Esophagus muscularis mucosa (tissue), 4 donors: ENCODE measurements around the gene NDUFAF4. TPM values are rescaled to one million over a fixed set of nuclear protein-coding genes. Genes with fewer than 3 reads are reported as not detected.

Source experiments
- DNase-seq: peaks from one replicate; pipeline ENCODE4 v3.0.0-alpha.2; 2017; ENCODE audit errors: extremely low spot score
- H3K27ac ChIP-seq, 4 donors: fragments of 200-600 bp; sonication (generic); replicated peaks in 1 of 4; 1 replicate in 3 of 4; 2 replicates in 1 of 4; pipeline ENCODE4 v1.5.1; 2016 to 2019; ENCODE audit warnings: mild to moderate bottlenecking in 1 of 4
- H3K27me3 ChIP-seq, 4 donors: fragments of 200-600 bp; sonication (generic); one replicate each; pipeline versions ENCODE4 v1.5.1 to v1.6.0; 2016 to 2019
- H3K36me3 ChIP-seq, 4 donors: fragments of 200-600 bp; sonication (generic); one replicate each; pipeline ENCODE4 v1.5.1; 2016 to 2019
- H3K4me1 ChIP-seq, 4 donors: fragments of 200-600 bp; sonication (generic); one replicate each; pipeline ENCODE4 v1.5.1; 2016 to 2019
- H3K4me3 ChIP-seq, 4 donors: fragments of 200-600 bp; sonication (generic); 1 replicate in 2 of 4; 2 replicates in 2 of 4; pipeline ENCODE4 v1.5.1; 2016 to 2019; ENCODE audit warnings: mild to moderate bottlenecking in 4 of 4, moderate library complexity in 1 of 4
- H3K9me3 ChIP-seq, 4 donors: fragments of 200-600 bp; sonication (generic); 1 replicate in 3 of 4; 2 replicates in 1 of 4; pipeline ENCODE4 v1.5.1; 2016 to 2019
- CTCF ChIP-seq, 3 experiments: fragments of 200-600 bp in 2 of 3; fragments of 450-650 bp in 1 of 3; sonication (generic) in 2 of 3; IDR thresholded peaks; one replicate each; pipeline ENCODE4 v1.5.1; 2017 to 2019; ENCODE audit warnings: antibody characterized with exemption in 3 of 3, mild to moderate bottlenecking in 2 of 3, moderate library complexity in 1 of 3
- EP300 ChIP-seq: sonication (generic); formaldehyde crosslinking; IDR thresholded peaks from one replicate; pipeline ENCODE4 v1.6.1; 2017; ENCODE audit warnings: antibody characterized with exemption
- POLR2A ChIP-seq: fragments of 450-650 bp; IDR thresholded peaks from one replicate; pipeline ENCODE4 v1.6.1; 2017; ENCODE audit warnings: antibody characterized with exemption, moderate library complexity, mild to moderate bottlenecking, low read depth
- POLR2AphosphoS5 ChIP-seq, 2 donors: sonication (generic); formaldehyde crosslinking; IDR thresholded peaks; one replicate each; pipeline ENCODE4 v1.6.1; 2017; ENCODE audit warnings: antibody characterized with exemption in 2 of 2
- WGBS: methylation state at CpG from one replicate; pipeline ENCODE4 v1.1.5; 2018; 5-methylcytosine and 5-hydroxymethylcytosine counted together
- intact Hi-C: fragments of 100-400 bp; cut with DNase I; formaldehyde crosslinking; loops from one replicate; pipeline ENCODE4 v1.15.1; 2023
- total RNA-seq, 4 donors: library from RNA; depleted of rRNA; stranded (reverse); fragments of >200 nt; gene quantifications; one replicate each; pipeline versions ENCODE4 v1.1.0 to v1.2.1, GENCODE V29; 2016

Gene NDUFAF4
- total RNA-seq, 4 donors from 2014 or later = 26.1 to 36.2 (median 31.0) TPM

- peaks cover 0 to 5% (median 0%) of the 10 kb centered on the region in 4 donors for H3K27me3 ChIP-seq
- intact Hi-C loops = no loop called here
- TF ChIP-seq EP300 = no peak
- TF ChIP-seq POLR2A = no peak
- TF ChIP-seq POLR2AphosphoS5 (IDR thresholded peaks at IDR 0.05) = no peak
- no peak for TF ChIP-seq CTCF (IDR thresholded peaks at IDR 0.05)
- H3K27ac ChIP-seq = no peak overlapping the region
- H3K9me3 ChIP-seq = no peaks in the 10 kb centered on the region
- no peak for DNase-seq
- H3K4me1 ChIP-seq = peaks cover 0 to 12% (median 0%) of the 10 kb centered on the region in 4 donors
- no peaks in the 10 kb centered on the region for H3K36me3 ChIP-seq
- H3K4me3 ChIP-seq = no peak overlapping the region
Observed at GRCh38 chr6:96940322-96940721, 42.6 kb upstream of the NDUFAF4 start.

DNA sequence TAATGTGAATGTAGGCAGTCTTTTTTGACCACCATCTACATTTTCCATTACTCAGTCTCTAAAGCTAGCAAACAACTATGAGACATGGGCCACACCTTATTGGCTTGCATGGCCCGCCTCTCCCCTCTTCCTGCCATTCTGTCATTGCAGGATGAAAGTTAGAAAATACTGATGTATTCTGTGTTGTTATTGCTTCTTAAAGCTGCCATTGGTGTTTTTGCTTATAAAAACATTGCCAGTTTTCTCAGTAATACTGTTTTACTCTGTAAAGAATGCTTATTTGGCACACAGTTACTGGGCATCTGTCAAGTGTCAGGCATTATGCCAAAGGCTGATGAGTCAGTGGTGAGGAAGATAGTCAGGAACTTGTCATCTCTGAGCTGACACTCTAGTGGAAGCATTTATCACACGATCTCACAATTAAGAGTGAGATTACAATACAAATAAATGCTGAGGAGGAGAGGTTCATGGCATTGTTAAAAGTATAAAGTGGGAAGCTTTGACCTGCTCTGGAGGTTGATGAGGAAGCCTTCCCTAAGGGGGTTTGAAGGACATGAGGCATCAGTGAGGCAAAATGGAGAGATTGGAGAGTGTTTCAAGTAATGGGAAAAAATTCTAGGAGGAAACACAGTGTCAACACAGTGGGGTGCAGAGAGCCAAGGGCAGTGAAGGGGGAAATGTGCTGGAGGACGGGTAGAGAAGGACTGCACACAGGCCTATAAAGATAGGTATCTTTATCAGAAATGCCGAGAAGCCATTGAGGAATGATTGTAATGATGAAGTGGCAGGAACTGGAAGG lies 41.5 kb upstream of the NDUFAF4 start:
- no peak for DNase-seq

DNA sequence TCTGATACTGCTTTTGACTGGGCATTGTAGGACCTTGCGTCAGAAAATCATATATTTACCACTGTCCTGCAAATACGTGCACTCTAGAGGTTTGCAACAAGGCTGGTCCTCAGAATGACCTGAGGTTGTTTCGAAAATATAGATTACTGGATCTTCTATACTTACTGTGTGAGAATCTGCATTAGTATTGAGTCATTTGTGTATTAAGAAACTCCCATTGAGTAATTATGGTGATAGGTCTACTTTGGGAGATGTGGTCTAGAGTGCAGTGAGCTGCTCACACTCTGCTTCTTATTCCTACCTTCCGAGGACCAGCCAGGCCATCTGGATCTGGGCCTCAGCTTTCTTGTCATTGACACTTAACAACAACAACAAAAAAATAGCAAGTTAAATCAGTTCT lies 36.4 kb upstream of the NDUFAF4 start:
- DNase-seq = no peak
- intact Hi-C loops = no loop called here
- WGBS = 88% methylated on average over 4 of the region's 4 CpGs
- Histone ChIP-seq H3K4me3 (no peak overlapping the region), H3K27me3 (no peaks in the 10 kb centered on the region), H3K27ac (no peak overlapping the region), H3K36me3 (no peaks in the 10 kb centered on the region), H3K9me3 (no peaks in the 10 kb centered on the region), H3K4me1 (peaks cover 0 to 8% (median 0%) of the 10 kb centered on the region in 4 donors)
- TF ChIP-seq POLR2A (no peak), POLR2AphosphoS5 (IDR thresholded peaks at IDR 0.05) (no peak), CTCF (IDR thresholded peaks at IDR 0.05) (no peak), EP300 (no peak)

More for the DNA sequence above, 41.5 kb upstream of the NDUFAF4 start:
- no peak overlapping the region for H3K27ac ChIP-seq
- H3K9me3 ChIP-seq = no peaks in the 10 kb centered on the region
- peaks cover 0 to 5% (median 0%) of the 10 kb centered on the region in 4 donors for H3K27me3 ChIP-seq
- WGBS = 62% methylated on average over 4 of the region's 4 CpGs
- H3K4me3 ChIP-seq = no peak overlapping the region
- TF ChIP-seq EP300 (no peak), POLR2AphosphoS5 (IDR thresholded peaks at IDR 0.05) (no peak)
- intact Hi-C loops = no loop called here
- H3K4me1 ChIP-seq = peaks cover 0 to 12% (median 0%) of the 10 kb centered on the region in 4 donors
- H3K36me3 ChIP-seq = no peaks in the 10 kb centered on the region

GRCh38 chr6:96931198-96931597 lies 33.5 kb upstream of the NDUFAF4 start:
- Histone ChIP-seq H3K27ac (no peak overlapping the region), H3K4me3 (no peak overlapping the region), H3K27me3 (no peaks in the 10 kb centered on the region), H3K4me1 (no peaks in the 10 kb centered on the region), H3K36me3 (no peaks in the 10 kb centered on the region), H3K9me3 (no peaks in the 10 kb centered on the region)
- peak; percentile 57 for DNase-seq
- intact Hi-C loops = no loop called here
- TF ChIP-seq EP300 (no peak), POLR2AphosphoS5 (IDR thresholded peaks at IDR 0.05) (no peak), POLR2A (no peak), CTCF (IDR thresholded peaks at IDR 0.05) (no peak)
- WGBS = 71% methylated on average over 2 of the region's 2 CpGs

DNA sequence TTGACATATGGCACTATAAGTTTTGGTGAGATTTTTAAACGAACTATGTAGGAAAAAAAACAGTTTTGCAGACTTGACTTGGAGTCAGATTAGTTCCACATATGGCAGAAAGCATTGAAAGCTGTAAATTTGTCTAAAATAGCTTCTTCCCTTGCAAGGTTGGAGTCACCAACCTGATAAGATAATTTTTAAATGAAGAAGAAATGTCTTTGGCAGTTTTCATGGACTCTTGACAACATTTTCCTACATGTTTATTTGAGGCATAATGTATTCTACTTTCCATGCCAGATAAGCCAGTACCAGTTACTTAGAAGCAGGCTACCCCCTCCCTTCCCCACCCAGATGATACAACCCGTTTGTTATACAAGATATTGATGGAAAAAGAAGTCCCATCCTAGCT lies 32.0 kb upstream of the NDUFAF4 start:
- Histone ChIP-seq H3K27ac (no peak overlapping the region), H3K36me3 (no peaks in the 10 kb centered on the region), H3K4me3 (no peak overlapping the region), H3K9me3 (no peaks in the 10 kb centered on the region), H3K4me1 (peaks cover 4 to 9% (median 6%) of the 10 kb centered on the region in 4 donors), H3K27me3 (no peaks in the 10 kb centered on the region)
- intact Hi-C loops = no loop called here
- TF ChIP-seq POLR2AphosphoS5 (IDR thresholded peaks at IDR 0.05) (no peak), CTCF (IDR thresholded peaks at IDR 0.05) (no peak), EP300 (no peak), POLR2A (no peak)
- DNase-seq = no peak
- WGBS = 49% methylated on average over 2 of the region's 2 CpGs
